GM20000 (cell line): Measurements from ENCODE around the gene ABHD8.
A peak's percentile ranks its signal among the peaks of the same experiment; 100 is the strongest.

Source experiments
- DNase-seq: peaks from one replicate; pipeline ENCODE4 v3.0.0; 2012; ENCODE audit warnings: low spot score
- TF ChIP-seq, protein P1 (sequence below): IDR thresholded peaks from 2 replicates; pipeline ENCODE4 v1.5.1; 2012; ENCODE audit warnings: mild to moderate bottlenecking, control low read depth; ENCODE audit errors: extremely low read depth, missing control alignments

Gene ABHD8

DNA sequence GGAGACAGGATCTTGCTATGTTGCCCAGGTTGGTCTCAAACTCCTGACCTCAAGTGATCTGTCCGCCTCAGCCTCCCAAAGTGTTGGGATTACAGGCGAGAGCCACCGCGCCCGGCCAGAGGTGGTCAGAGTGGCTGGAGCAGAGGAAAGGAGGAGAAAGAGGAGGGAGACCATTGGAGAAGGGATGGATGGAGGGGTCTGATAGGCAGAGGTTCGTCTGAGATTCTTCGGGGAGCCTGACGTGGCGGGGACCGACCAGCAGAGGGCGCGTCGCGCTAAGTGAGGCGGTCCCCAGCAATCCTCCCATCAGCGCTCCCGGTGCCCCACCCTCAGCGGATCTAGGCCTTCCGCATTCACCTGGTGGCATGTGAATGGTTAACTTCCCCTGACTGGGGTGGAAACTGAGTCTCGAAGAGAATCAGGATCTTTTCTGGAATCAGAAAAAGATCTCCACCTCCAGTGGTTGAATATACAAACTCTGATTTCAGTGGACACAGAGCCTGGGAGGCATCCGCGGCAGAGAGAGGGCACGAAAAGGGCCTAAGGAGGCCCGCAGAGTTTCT is 43.0 kb upstream of the ABHD8 start:
- TF ChIP-seq, protein P1, sequence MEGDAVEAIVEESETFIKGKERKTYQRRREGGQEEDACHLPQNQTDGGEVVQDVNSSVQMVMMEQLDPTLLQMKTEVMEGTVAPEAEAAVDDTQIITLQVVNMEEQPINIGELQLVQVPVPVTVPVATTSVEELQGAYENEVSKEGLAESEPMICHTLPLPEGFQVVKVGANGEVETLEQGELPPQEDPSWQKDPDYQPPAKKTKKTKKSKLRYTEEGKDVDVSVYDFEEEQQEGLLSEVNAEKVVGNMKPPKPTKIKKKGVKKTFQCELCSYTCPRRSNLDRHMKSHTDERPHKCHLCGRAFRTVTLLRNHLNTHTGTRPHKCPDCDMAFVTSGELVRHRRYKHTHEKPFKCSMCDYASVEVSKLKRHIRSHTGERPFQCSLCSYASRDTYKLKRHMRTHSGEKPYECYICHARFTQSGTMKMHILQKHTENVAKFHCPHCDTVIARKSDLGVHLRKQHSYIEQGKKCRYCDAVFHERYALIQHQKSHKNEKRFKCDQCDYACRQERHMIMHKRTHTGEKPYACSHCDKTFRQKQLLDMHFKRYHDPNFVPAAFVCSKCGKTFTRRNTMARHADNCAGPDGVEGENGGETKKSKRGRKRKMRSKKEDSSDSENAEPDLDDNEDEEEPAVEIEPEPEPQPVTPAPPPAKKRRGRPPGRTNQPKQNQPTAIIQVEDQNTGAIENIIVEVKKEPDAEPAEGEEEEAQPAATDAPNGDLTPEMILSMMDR: peak; percentile 97
- DNase-seq: peak; percentile 88

DNA sequence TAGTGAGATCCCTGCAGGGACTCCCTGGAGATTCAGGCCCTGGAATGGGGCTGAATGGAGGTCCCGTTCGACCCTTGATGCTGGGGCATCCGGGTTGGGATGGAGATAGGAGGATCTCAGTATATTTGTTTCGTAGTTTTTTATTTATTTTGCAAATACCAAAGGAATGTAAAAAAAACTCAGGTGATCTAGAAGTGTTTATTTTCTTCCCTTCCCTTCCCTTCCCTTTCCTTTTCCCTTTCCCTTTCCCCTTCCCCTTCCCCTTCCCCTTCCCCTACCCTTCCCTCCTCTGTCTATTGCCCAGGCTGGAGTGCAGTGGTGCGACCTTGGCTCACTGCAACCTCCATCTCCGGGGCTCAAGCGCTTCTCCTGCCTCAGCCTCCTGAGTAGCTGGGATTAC is 38.6 kb upstream of the ABHD8 start:
- DNase-seq: no peak
- TF ChIP-seq, protein P1: no peak

DNA sequence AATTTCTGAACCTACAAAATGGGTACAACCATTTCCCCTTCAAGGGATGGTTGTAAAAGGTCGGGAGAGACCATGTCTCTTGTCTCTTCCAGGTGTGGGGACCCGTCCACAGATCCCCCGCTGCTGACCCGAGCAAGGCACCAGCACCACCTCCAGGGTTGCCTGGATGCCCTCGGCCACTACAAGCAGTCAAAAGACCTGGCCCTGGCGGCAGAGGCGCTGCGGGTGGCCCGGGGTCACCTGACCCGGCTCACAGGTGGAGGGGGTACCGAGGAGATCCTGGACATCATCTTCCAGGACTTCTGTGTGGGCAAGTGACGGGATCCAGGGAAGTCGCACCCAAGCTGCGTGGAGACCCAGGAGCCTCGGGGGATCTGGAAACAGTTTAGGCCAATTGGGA is 38.2 kb upstream of the ABHD8 start:
- TF ChIP-seq, protein P1: no peak
- no peak for DNase-seq

DNA sequence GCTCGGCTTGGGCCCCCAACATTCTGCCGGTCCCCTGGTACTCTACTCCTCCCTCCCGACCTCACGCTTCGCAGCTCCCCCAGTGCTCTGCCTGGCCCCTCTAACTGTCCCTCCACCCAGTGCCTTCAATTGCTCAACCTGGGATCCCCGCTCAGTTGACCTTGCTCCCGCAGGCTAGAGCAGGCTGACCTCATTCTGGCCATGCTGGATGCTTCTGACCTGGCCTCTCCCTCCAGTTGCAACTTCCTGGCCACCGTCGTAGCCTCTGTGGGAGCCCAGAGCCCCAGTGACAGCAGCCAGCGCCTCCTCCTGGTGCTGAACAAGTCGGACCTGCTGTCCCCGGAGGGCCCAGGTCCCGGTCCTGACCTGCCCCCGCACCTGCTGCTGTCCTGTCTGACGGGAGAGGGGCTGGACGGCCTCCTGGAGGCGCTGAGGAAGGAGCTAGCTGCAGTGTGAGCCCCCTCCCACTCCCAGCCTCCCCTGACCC is 37.7 kb upstream of the ABHD8 start:
- no peak for DNase-seq

DNA sequence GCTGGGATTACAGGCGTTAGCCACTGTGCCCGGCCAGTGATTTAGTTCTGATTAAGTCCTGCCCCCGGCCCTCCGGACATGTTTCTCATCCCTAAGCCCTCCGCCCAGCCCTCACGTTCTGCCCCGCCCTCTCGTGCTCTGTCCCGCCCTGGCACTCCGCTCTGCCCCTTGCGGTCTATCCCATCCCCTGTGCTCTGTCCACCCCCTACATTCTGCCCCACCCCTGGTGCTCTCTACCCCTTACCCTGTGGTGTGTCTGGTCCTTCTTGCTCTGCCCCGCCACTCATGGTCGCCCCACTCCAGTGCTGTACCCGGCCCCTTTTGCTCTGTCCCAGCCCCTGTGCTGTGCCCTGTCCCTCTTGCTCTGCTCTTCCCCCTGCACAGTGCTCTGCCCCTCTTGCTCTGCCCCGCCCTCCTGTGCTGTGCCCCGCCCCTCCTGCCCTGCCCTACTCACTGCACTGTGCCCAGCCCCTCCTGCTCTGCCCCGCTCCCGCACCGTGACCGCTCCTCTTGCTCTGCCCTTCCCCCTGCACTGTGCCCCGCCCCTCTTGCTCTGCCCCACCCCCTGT is 37.2 kb upstream of the ABHD8 start:
- TF ChIP-seq, protein P1: no peak
- DNase-seq: no peak

More for the DNA sequence above, 37.7 kb upstream of the ABHD8 start:
- TF ChIP-seq, protein P1: no peak

DNA sequence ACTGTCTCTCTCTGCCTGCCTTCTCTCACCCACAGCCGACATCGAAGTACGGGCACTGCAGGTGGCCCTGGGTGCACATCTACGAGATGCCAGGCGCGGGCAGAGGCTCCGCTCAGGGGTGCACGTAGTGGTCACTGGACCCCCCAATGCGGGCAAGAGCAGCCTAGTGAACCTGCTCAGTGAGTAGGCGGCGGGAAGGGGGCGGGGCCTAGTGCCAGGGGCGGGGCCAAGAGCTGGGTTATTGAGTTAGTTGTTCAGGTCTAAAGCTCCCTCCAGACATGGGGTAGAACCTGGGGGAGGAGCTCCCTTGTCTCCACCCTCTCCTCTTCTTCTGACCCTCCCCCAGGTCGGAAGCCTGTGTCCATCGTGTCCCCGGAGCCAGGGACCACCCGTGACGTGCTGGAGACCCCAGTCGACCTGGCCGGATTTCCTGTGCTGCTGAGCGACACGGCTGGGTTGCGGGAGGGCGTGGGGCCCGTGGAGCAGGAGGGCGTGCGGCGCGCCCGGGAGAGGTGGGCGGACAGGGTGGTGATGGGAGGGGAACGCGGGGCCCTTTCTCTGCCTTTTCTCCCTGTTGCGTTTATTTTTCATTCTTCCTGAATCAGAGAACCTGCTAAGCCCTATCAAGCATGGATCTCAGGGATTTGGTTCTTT is 36.0 kb upstream of the ABHD8 start:
- peak; percentile 48 for DNase-seq
- TF ChIP-seq, protein P1: no peak

DNA sequence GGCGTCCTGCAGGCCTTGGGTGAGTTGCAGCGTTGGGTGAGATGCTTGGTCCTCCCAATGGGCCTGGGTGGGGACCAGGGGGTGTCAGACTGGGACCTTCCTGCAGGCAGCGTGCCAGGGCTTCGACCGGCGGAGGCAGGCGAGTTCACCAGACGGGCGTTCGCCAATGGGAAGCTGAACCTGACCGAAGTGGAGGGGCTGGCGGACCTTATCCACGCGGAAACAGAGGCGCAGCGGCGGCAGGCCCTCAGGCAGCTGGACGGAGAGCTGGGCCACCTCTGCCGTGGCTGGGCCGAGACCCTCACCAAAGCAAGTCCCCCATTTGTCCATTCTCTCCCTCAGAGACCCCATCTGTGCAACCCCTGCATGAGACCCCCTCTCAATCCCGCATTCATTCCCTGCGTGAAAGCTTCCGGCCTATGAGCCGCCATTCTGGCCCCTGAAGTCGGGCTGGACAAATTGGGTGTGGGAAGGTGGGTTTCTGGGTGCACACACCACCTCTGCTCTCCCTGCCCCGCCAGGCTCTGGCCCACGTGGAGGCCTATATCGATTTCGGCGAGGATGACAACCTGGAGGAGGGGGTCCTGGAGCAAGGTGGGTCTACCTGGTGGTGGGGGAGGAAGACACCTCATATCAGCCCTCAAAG is 35.3 kb upstream of the ABHD8 start:
- TF ChIP-seq, protein P1: no peak

More for the DNA sequence above, 35.3 kb upstream of the ABHD8 start:
- DNase-seq: no peak
